Right lobe of liver (tissue), 6 donors: ENCODE results near the gene PPP1R15B. TPM values are rescaled to one million over a fixed set of nuclear protein-coding genes. Genes with fewer than 3 reads are reported as not detected.
A peak's percentile ranks its signal among the peaks of the same experiment; 100 is the strongest.

Source experiments
- ATAC-seq, 4 donors: fragments of 200-7000 bp; cut with Tn5 transposase; one replicate each; pipeline ENCODE4 v1.9.1; 2020; ENCODE audit warnings: mild to moderate bottlenecking in 4 of 4, moderate library complexity in 4 of 4
- DNase-seq, 3 donors: peaks; one replicate each; pipeline ENCODE4 v3.0.0-alpha.2; 2020
- H3K27ac ChIP-seq, 3 donors: fragments of 200-600 bp; one replicate each; pipeline ENCODE4 v1.8.0; 2022
- H3K27me3 ChIP-seq, 2 donors: fragments of 200-600 bp; one replicate each; pipeline ENCODE4 v1.8.0; 2022
- H3K36me3 ChIP-seq, 4 donors: fragments of 200-600 bp; sonication (generic) in 1 of 4; one replicate each; pipeline versions ENCODE4 v1.5.1 to v1.8.0; 2017 to 2022; ENCODE audit warnings: control low read depth in 1 of 4
- H3K4me1 ChIP-seq, 4 donors: fragments of 200-600 bp; sonication (generic) in 1 of 4; one replicate each; pipeline versions ENCODE4 v1.5.1 to v1.8.0; 2017 to 2022; ENCODE audit warnings: control low read depth in 1 of 4
- H3K4me3 ChIP-seq, 3 donors: fragments of 200-600 bp; one replicate each; pipeline ENCODE4 v1.8.0; 2022
- H3K9me3 ChIP-seq, 4 donors: fragments of 200-600 bp; sonication (generic) in 1 of 4; one replicate each; pipeline versions ENCODE4 v1.5.1 to v1.8.0; 2017 to 2022; ENCODE audit warnings: control low read depth in 1 of 4
- POLR2A ChIP-seq: fragments of 450-650 bp; IDR thresholded peaks from one replicate; pipeline ENCODE4 v1.6.1; 2017; ENCODE audit warnings: antibody characterized with exemption, mild to moderate bottlenecking
- WGBS: methylation state at CpG from one replicate; pipeline ENCODE4 v1.1.6; 2018; ENCODE audit warnings: low coverage, low lambda C conversion rate; ENCODE audit not compliant: insufficient coverage; ENCODE audit errors: missing lambda C conversion rate; 5-methylcytosine and 5-hydroxymethylcytosine counted together
- intact Hi-C, 2 donors: fragments of 100-400 bp; cut with DNase I; formaldehyde crosslinking; loops; one replicate each; pipeline versions ENCODE4 v1.11.2 to v1.14.1; 2022
- total RNA-seq, 6 experiments: library from RNA; depleted of rRNA in 2 of 6; stranded (reverse); fragments of >200 nt in 2 of 6; fragmentation: NEBNext Ultra II Directional in 3 of 6; extraction: Animal tissue kit (Norgen Biotek cat#: 25700) in 3 of 6; gene quantifications; one replicate each; pipeline versions ENCODE4 v1.1.0 to v1.2.4, GENCODE V29; 2016 to 2023
- TF ChIP-seq, protein P1 (sequence below), 4 donors: fragments of 200-600 bp in 3 of 4; fragments of 450-650 bp in 1 of 4; IDR thresholded peaks; one replicate each; pipeline versions ENCODE4 v1.5.1 to v1.8.0; 2016 to 2022; ENCODE audit warnings: antibody characterized with exemption in 4 of 4, mild to moderate bottlenecking in 2 of 4
- donor health status: DM: no; HTN: yes; CAD: no.
- donor health status: DM: no; HTN: no; CAD: no.
- donor health status: DM: no; HTN: no; CAD: no.
- donor health status: DM: no; HTN: yes; CAD: no.
- donor health status: DM: no; HTN: yes; CAD: no.

Gene PPP1R15B
- total RNA-seq, 6 experiments from 2014 or later: 28.6 to 43.6 (median 34.3) TPM

DNA sequence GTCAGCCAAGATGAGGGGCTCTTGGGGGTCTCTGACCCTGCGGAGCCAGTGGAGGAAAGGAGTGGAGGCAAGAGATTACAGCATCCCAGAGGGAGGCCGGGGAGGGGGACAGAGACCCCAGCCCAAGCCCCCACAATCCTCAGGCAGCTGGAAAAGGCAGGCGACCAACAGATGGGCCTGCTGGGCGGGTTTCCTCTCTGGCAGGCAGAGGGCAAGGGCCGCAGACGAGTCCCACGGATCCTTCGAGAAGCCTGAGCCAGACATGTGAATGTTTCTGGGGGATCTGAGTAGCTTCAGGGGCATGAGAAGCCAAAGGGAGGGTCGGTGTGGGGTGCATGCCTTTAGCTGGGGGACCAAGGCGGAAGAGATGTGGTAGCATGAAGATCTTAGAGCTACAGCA lies 49.8 kb downstream of the PPP1R15B start:
- WGBS: 84% methylated on average over 7 of the region's 10 CpGs

DNA sequence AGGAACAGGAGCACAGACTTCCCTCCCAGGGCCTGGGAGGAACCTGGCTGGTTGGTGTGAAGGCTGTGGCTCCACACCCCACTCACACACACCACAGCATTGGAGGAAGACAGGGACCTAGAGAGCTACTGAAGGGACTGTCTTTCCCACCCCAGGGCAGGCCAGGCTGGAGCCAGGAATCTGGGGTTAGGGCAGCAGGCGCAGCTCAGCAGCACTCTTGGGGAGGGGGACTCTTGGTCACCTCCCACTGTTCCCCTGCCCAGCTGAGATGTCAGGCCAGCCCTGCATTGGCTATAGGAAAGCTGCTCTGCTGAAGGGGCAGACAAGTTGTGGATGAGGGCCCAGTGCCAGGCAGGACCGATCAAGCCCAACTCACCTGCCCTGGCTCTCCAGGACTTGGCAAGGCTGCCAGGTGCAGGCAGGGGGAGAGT lies 50.3 kb downstream of the PPP1R15B start:
- H3K36me3 ChIP-seq: no peaks in the 10 kb centered on the region

More for the DNA sequence above, 49.8 kb downstream of the PPP1R15B start:
- no peaks in the 10 kb centered on the region for H3K36me3 ChIP-seq
- H3K4me3 ChIP-seq: no peak overlapping the region
- TF ChIP-seq, protein P1, sequence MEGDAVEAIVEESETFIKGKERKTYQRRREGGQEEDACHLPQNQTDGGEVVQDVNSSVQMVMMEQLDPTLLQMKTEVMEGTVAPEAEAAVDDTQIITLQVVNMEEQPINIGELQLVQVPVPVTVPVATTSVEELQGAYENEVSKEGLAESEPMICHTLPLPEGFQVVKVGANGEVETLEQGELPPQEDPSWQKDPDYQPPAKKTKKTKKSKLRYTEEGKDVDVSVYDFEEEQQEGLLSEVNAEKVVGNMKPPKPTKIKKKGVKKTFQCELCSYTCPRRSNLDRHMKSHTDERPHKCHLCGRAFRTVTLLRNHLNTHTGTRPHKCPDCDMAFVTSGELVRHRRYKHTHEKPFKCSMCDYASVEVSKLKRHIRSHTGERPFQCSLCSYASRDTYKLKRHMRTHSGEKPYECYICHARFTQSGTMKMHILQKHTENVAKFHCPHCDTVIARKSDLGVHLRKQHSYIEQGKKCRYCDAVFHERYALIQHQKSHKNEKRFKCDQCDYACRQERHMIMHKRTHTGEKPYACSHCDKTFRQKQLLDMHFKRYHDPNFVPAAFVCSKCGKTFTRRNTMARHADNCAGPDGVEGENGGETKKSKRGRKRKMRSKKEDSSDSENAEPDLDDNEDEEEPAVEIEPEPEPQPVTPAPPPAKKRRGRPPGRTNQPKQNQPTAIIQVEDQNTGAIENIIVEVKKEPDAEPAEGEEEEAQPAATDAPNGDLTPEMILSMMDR (IDR thresholded peaks at IDR 0.05): no peak
- TF ChIP-seq POLR2A: no peak
- H3K27me3 ChIP-seq: no peaks in the 10 kb centered on the region
- no peak overlapping the region for H3K27ac ChIP-seq
- DNase-seq (no peak), ATAC-seq (no peak)
- no peaks in the 10 kb centered on the region for H3K9me3 ChIP-seq
- intact Hi-C loops: loop anchor here (5.0 to 10.0 kb wide), 2 partner anchors 147 to 199 kb away; partner anchors contain the start of gene GOLT1A (in 1 of the 2)
- H3K4me1 ChIP-seq: peaks cover 0 to 8% (median 2%) of the 10 kb centered on the region in 4 donors

DNA sequence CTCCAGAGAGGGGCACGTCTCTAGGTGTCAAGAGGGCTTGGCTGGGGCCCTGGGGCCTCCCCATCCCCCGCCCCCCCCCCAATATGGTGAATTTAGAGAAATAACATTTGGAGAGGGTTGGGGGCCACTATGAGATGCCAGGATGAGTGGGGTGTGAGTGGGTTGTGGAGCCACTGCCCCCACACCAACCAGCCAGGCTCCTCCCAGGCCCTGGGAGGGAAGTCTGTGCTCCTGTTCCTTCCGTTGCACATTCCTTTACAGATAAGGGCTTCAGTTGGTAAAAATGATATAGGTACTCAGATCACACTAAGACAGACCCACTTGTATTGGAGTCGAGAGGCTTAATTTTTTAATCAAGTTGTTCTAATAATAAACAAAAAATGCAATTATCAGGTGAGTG lies 51.3 kb downstream of the PPP1R15B start:
- 56% methylated on average over 2 of the region's 4 CpGs for WGBS
- H3K4me3 ChIP-seq: no peak overlapping the region
- no peak for ATAC-seq
- H3K27ac ChIP-seq: no peak overlapping the region
- DNase-seq: no peak
- no peaks in the 10 kb centered on the region for H3K9me3 ChIP-seq
- no peaks in the 10 kb centered on the region for H3K36me3 ChIP-seq
- H3K27me3 ChIP-seq: no peaks in the 10 kb centered on the region
- intact Hi-C loops: loop anchor here (5.0 to 10.0 kb wide), 2 partner anchors 146 to 198 kb away; partner anchors contain the start of gene GOLT1A (in 1 of the 2)
- H3K4me1 ChIP-seq: peaks cover 0 to 8% (median 2%) of the 10 kb centered on the region in 4 donors
- TF ChIP-seq, protein P1 (IDR thresholded peaks at IDR 0.05): no peak
- no peak for TF ChIP-seq POLR2A

More for the DNA sequence above, 50.3 kb downstream of the PPP1R15B start:
- no peak for TF ChIP-seq POLR2A
- TF ChIP-seq, protein P1 (IDR thresholded peaks at IDR 0.05): no peak
- no peaks in the 10 kb centered on the region for H3K27me3 ChIP-seq
- DNase-seq (no peak), ATAC-seq (peak in 1 of 4 donors; percentile 32)
- no peak overlapping the region for H3K4me3 ChIP-seq
- no peaks in the 10 kb centered on the region for H3K9me3 ChIP-seq
- H3K27ac ChIP-seq: no peak overlapping the region
- WGBS: no CpG with 5 or more reads among the region's 2 CpGs
- intact Hi-C loops: loop anchor here (5.0 to 10.0 kb wide), 2 partner anchors 147 to 199 kb away; partner anchors contain the start of gene GOLT1A (in 1 of the 2)
- H3K4me1 ChIP-seq: peaks cover 0 to 8% (median 2%) of the 10 kb centered on the region in 4 donors

DNA sequence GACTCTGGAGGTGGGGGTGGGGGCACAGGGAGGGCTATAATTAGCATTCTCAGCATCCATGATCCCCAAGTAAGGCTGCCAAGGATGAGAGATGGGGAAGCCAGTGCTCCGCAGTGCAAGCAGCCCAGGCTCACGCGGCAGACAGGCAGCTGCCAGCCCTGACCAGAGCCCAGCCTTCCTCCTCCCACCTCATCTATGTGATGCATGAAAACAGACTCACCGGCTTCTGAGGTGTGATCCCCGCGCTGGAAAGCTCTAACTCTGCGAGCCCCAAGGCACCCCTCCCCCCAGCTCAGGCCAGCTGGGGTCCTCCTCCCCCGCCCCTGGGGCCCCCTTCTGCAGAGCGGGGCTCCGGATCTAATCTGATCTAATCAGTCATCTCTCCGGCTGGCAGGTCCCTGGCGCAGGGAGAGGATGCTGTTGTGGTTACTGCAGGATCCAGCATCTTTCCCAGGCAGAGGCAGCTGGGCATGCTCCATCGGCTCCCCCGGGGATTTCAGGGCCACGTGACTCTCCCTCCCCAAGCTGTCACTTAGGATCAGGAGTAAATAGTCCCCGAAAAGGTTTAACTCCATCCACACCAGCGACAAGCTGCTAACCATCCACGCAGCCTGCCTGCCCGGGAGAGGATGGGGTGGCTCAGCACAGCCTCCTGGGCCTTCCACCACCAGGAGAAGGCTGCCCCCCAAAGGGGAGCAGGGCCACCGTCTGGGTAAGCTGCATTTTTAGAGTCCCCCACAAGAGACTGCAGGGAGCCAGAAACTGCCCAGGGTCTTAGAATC lies 52.0 kb downstream of the PPP1R15B start, which contains the start of gene PLEKHA6:
Gene PLEKHA6, minus strand, starts transcription at position 456 of the 782 bp plus-strand sequence. CDS start 86,202 bp downstream, outside the sequence.
- TF ChIP-seq, protein P1 (IDR thresholded peaks at IDR 0.05): no peak
- TF ChIP-seq POLR2A: no peak
- Histone ChIP-seq H3K27ac (no peak within 1 kb of the TSS), H3K27me3 (no peaks in the 10 kb centered on the region), H3K9me3 (no peaks in the 10 kb centered on the region), H3K4me1 (peaks cover 0 to 8% (median 2%) of the 10 kb centered on the region in 4 donors), H3K36me3 (no peaks in the 10 kb centered on the region), H3K4me3 (no peak within 1 kb of the TSS)
- WGBS: 80% methylated on average over 1 of the region's 20 CpGs
- intact Hi-C loops: loop anchor here (5.0 to 10.0 kb wide), 2 partner anchors 145 to 197 kb away; partner anchors contain the start of gene GOLT1A (in 1 of the 2)
- no peak for ATAC-seq
- no peak for DNase-seq
